HG02970 (cell line): ENCODE data around the gene C22orf31.

ENCODE experiments used
- ATAC-seq: cut with Tn5 transposase; IDR thresholded peaks from one replicate; pipeline ENCODE4 v1.9.1; 2021; ENCODE audit warnings: mild to moderate bottlenecking, moderate library complexity, moderate number of reproducible peaks; ENCODE audit not compliant: unreplicated experiment, low FRiP score

The C22orf31 gene

GRCh38 chr22:29031227-29032011 is 30.2 kb downstream of the C22orf31 start:
- no peak for ATAC-seq

- ATAC-seq = no peak
These were observed 30.9 kb downstream of the C22orf31 start for GRCh38 chr22:29030618-29031226.

- ATAC-seq = no peak
These were observed 31.5 kb downstream of the C22orf31 start for GRCh38 chr22:29030016-29030617.

GRCh38 chr22:29029202-29030000 is 32.2 kb downstream of the C22orf31 start:
- no peak for ATAC-seq

GRCh38 chr22:29028468-29028867 is 33.2 kb downstream of the C22orf31 start:
- no peak for ATAC-seq

- ATAC-seq = no peak
These were observed 35.1 kb downstream of the C22orf31 start for GRCh38 chr22:29026579-29026978.

GRCh38 chr22:29023172-29023796 is 38.3 kb downstream of the C22orf31 start:
- ATAC-seq = no peak

- ATAC-seq = no peak
These were observed 39.4 kb downstream of the C22orf31 start for GRCh38 chr22:29022101-29022817.

GRCh38 chr22:29018293-29019189 is 43.1 kb downstream of the C22orf31 start:
- no peak for ATAC-seq

GRCh38 chr22:29016067-29016938 is 45.3 kb downstream of the C22orf31 start:
- ATAC-seq = no peak

- ATAC-seq = no peak
These were observed 46.9 kb downstream of the C22orf31 start for GRCh38 chr22:29014773-29015172.

- no peak for ATAC-seq
These were observed 47.3 kb downstream of the C22orf31 start for GRCh38 chr22:29014293-29014692.

GRCh38 chr22:29012952-29013351 is 48.7 kb downstream of the C22orf31 start:
- no peak for ATAC-seq

GRCh38 chr22:29012101-29012433 is 49.6 kb downstream of the C22orf31 start:
- ATAC-seq = no peak

- no peak for ATAC-seq
These were observed 50.2 kb downstream of the C22orf31 start for GRCh38 chr22:29011240-29012100.

- ATAC-seq = no peak
These were observed 52.5 kb downstream of the C22orf31 start for GRCh38 chr22:29009148-29009547.
